GM18499 (cell line): ENCODE results near the gene FGF18.

Experiments
- ATAC-seq: cut with Tn5 transposase; IDR thresholded peaks from one replicate; pipeline ENCODE4 v1.9.1; 2021; ENCODE audit warnings: moderate number of reproducible peaks; ENCODE audit not compliant: insufficient read depth, unreplicated experiment

The FGF18 gene

DNA sequence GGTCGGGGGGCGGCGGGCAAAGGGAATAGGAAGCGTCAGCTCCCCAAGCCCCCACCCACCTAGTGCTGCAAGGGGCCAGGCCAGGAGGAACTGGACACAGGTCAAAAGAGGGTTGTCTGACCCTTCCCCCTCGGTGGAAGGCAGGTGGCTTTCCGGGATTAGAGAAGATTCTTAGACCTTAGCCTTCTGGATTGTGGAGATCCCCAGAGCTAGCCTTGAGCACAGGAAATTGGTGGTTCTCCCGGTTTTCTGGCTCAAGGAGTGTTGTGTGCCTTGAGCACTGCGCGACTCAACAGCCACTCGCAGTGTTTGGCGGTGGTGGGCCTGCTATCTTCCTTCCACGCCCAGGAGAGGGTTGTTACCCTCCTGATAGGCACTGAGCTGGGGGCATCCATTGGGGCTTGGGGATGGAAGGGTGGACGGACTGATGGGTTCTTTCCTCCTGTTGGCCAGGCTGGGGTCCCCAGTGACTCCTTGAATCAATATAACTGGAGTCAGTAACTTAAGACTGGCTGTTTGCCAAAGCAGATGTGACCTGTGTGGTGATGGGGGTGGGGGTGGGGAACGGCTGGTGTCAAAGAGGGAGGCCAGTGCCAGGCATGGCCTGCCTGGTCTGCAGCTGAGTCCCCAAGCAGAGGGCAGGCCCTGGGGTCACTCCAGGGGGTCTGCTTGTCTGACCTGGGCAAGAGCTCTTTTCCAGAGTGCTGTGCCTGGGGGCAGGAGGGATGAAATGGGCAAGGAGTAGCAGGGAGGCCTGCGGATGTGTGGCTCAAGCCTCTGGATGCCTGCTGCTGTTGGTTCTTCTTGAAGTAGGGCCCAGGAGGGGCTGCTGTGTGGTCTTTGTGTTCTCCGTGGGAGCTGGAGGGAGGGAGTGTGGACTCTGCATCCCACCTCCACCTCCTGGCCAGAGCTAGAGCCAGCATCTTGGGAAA, 2.1 kb downstream of the FGF18 start:
- no peak for ATAC-seq

DNA sequence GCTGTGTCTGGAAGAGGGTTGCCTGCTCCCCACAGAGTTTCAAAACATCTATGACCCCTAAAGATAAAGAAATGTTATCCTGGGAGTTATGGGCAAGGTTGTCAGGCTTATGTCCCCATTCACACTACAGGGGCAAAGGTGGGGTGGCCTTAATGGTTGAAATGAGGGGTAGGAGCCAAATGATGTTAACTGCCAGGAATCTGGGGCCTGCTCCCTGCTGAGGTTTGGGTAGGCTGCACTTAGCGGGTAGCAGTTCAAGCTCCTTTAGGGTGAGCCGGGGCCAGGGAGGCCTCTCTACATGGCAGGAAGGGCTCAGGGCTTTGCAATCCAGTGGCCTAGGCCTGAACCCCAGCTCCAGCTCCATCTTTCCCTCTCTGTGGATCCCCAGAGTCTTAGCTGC, 3.0 kb downstream of the FGF18 start:
- no peak for ATAC-seq

DNA sequence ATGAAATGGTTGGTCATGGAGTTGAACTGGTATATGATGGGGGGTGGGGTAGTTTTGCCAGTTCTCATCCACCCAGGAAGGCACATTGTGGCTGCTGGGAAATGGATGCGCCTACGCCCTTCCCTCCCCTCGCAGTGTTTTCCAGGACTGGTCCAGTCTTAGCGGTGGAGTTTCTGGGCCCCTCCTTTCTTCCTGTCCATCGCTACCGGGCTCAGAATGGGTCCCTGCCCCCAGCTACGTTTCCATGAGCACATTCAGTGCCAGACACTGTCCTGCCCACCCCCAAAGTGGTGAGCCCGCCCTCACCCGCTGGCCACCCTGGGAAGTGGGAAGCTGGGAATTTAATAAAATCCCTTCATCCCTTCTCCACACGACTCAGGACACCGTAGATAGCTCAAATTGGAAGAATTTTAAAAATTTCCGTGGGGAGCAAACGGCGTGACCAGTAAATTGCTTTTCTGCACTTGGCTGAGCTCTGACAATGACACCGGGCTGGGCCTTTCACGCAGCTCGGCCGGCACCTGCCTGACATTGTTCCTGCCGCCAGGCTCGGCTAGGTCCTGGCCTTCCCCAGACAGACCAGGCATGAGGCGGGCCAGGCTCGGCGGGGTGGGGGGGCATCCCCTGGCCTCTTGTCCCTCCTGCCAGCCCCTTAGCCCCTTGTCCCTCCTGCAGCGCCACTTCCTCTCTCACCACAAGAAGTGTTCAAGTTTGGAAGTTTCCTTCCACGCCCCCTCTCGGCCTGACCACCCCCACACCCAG, 3.6 kb downstream of the FGF18 start:
- ATAC-seq, result no peak

DNA sequence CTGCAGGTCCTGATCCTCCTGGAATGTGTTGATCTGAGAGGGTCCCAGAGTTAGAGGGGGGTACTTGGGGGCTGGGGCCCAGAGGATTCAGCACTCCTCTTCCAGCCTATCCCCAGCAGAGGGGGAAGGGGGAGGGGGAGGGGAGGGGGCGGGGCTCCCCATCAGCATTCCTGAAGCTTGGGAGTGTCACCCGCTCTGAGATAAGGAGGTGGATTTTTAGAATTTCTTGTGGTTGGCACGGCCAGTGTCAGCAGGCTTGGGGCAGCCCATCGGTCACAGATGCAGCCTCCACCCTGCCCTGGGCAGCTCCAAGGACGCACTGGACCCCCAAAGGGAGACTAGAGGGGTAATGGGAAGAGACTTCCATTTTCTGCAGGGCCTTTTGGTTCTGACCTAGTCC, 5.3 kb downstream of the FGF18 start:
- ATAC-seq, result no peak

DNA sequence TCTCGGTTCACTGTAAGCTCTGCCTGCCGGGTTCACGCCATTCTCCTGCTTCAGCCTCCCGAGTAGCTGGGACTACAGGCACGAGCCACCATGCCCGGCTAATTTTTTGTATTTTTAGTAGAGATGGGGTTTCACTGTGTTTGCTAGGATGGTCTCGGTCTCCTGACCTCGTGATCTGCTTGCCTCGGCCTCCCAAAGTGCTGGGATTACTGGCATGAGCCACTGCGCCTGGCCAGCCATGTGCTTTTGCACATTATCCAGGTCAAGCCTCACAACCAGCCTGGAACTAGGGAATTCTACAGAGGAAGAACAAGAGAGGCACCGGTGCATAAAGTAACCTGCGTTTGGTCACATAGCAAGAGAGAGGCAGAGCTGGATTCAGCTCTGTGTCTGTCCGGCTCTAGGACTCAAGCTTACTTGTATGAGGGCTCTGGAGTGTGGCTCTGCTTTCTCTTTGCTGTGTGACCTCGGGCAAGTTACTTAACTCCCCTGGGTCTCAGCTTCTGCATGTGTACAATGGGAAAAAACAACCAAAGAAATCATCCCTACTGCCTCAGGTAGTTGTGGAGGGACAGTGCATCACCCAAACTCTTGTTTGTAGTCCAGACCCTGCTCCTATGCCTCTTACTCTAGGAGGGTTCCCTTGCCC, 6.3 kb downstream of the FGF18 start:
- no peak for ATAC-seq

DNA sequence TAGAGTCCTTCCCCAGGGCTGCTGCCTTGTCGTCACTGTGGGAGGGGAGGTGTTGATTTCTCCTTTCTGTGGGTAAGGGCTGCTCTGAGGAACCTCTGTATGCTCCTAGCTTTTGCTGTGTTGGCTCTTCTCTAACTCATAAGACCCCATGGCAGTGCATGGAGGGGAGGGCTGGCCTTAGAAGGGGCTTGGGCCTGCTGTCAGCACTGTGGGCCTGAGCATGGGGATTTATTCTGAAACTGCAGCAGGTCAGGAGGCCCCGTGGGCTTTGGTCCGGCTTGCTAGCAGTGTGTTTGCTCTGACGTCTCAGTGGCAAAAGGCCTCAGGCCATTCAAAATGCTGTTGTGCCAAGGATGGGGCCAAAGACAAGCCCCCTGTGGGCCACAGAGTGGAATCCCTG, 6.8 kb downstream of the FGF18 start:
- no peak for ATAC-seq

DNA sequence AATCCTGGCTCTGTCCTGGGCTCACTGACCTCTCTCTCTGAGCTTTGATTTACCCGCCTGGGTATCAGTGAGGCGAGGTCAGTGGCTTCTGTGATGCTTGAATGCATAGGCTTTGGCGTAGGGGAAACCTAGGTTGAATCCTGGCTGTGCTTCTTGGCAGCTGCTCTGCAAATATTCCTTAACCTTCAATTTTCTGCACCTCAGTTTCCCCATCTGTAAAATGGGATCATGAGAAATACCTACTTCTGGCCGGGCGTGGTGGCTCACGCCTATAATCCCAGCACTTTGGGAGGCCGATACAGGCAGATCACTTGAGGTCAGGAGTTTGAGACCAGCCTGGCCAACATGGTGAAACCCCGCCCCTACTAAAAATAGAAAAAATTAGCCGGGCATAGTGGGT, 7.2 kb downstream of the FGF18 start:
- ATAC-seq, result no peak

DNA sequence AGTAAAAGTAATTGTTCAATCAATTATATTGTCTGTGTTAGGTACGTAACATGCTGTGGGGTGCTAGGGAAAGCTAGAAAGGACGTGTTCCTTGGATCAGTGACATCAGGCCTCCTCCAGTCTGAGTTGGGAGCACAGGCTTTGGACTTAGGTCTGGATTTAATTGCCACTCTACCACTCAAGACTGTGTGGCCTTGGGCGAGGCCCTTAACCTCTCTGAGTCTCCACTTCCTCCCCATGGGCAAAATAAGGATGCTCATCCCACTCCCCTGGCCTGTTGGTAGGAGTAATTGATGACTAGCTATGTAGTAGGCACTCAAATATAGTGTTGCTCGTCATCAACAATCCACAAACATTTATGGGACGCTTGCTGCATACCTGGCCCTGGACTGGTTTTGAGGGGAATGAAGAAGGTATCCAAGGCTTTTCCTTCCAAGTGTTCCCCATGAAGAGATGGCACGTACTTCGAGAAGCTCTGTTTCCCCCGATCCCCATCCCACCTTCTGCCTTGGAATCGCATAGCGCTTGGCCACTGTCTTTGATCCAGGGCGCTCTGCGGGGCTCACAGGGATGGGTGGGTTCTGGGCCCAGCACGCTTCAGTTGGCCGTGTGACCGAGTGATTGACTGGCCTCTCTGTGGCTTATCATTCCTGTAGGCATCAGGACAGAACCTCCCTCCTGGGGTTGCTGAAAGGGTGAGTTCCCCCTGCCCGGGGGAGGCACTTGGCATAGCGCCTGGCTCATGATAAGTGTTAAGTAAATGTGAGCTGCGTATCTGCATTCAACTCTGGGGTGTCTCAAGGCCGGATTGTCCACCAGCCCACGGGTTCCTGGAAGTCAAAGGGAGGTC, 8.1 kb downstream of the FGF18 start:
- no peak for ATAC-seq

DNA sequence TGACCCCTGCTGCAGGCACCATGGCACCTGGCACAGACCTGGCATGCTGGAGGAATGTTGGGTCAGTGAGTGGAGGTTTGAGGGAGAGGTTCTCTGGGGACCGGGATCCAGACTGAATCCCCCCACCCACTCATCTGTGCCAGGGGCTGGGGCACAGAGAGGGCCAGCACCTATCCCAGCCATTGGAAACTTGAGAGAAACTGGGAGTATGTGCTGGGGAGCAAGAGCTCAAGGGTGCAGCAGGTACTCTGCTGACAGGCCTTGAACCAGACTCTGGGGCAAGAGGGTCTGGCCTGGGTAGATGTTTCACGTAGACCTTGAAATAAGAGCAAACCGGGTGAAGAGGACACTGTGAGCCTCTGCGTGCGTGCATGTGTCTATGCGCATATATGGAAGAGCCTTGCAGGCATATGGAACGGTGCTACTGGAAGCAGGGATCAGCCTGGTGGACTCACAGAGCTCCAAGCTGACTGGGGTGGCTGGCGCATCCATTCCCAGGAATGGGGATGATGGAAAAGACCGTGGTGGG, 8.8 kb downstream of the FGF18 start:
- ATAC-seq, result no peak

DNA sequence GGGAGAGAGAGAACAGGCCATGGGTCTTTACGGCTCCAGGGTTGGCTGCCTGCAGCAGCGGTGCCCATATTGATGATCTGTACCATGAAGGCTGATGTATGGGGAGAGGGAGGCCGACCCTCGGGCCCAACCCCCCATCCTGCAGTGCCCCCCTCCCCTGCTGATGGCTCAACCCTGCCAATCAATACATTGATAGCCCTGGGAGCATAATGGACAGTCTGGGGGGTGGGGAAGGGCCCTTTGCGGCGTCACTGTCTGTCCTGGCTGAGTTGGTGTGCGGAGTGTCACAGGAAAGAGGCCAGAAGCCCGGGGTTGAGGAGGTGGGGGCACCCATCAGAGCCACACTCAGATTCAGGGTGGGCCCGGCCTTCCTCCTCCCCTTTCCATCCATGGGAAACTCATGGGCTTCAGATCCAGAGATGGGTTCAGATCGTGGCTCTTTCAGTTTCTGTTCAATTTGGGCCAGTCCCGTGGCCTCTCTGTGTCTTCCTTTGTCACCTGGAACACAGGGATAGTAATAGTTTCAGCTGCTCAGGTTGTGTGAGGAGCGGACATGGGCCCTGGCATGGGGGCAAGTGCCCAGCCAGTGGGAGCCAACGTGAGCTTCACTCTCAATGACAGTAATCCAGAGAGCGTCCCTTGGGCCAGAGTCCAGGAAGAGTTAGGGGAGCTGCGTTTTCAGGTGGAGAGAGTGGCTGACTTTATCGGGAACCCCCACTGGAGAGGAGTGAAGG, 9.5 kb downstream of the FGF18 start:
- ATAC-seq, result no peak

DNA sequence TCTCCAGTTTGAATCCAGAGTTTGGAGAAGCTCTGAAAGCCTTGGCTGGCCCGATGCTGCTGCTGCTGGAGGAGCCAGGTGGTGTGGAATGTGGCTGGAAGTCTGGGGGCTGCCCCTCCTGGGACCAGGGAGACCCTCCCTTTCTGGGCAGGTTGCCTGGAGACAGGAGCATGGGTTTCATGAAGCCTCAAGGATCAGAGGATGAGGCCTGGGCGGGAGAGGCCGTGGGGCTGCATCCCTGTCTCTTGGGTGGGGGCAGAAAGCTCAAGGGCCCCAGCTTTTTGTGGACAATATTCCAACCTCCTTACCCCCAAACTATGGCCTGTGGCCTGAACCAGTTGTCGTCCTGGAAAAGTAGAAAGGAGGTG, 10.1 kb downstream of the FGF18 start:
- no peak for ATAC-seq

DNA sequence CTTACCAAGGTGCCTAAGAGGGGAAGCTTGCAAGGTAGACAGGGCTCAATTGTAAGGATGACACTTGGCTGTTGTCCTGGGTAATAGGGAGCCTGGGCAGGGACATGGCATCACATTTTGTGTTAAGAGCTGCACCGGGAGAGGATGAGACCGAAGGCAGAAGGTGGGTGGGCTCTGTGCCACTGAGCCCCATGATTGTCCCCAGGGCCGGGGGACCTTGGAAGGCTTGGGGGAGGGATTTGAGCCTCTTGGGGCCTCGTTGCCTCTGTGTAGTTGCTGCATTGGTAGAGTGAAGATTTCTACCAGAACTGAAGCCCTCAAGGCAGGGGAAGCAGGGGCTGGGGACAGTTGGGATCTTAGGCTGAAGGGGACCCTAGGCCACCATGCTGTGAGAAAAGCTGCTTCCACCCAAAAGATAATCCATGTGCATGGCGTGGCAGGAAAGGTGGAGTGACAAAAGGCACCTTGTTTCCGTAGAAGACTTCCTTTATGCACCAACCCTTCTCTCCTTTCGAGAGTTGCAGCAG, 11.9 kb downstream of the FGF18 start:
- ATAC-seq, result no peak

DNA sequence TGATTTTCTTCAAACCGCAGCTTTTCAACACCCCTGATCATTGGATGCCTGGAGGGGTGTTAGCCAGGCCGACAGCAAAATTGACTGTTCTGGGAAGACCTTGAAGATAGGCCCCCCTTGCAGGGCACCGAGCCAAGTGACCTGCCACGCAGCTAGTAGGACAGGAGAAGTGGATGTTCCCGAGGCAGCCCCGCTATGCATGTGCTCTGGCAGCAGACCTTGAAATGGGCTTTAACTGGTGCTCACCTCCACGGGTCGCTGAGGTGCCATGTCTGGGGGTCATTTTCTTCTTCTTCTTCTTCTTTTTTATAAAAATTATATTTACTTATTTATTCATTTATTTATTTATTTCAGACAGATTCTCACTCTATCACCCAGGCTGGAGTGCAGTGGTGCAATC, 12.6 kb downstream of the FGF18 start:
- ATAC-seq, result no peak

DNA sequence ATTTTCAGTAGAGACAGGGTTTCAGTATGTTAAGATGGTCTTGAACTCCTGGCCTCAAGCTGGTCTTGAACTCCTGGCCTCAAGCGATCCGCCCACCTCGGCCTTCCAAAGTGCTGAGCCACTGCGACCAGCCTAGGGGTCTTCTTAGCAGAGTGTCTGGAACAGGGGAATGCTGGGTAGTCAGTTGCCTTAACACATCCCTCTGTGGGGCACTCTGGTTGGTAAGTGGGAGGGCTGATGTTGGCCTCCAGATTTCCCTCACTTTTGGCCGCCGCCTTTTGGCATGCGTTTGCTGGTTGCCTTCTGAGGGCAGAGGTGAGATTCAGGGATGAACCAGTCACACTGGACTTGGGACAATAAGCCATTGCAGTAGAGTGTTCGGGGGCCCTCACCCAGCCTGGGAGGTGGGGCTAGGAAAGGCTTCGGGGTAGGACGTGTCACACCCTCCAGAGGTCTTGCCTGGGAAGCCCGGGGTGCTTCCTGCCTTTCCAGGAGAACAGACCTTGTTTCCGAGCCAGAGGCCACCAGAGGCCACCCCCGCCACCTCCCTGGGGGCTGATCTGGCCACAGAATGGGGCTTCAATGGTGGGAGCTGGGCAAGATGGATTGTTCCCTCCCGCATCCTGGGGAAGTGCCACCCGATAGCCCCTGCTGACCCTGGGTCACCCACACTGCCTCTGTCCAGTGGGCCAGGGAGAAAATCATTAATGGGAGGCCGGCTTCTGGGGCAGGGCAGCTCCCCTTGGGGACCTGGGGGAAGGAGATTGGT, 13.3 kb downstream of the FGF18 start:
- ATAC-seq, result no peak

DNA sequence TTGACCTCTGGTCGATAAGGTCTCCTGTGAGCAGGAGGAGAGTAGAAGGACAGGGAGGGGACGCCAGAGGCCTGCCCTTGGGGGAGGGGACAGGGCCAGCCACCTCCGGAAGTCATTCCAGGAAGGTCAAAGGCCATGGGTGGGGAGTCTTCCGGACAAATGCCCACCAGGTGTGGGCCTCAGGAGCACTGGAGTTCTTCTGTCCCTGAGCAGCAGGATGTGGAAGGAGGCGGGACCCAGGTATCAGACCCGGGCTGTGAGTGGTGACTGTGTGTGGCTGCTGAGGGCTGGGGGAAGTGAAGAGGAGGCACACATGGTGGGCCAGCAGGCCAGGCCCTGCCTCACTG, 13.9 kb downstream of the FGF18 start:
- ATAC-seq, result no peak

DNA sequence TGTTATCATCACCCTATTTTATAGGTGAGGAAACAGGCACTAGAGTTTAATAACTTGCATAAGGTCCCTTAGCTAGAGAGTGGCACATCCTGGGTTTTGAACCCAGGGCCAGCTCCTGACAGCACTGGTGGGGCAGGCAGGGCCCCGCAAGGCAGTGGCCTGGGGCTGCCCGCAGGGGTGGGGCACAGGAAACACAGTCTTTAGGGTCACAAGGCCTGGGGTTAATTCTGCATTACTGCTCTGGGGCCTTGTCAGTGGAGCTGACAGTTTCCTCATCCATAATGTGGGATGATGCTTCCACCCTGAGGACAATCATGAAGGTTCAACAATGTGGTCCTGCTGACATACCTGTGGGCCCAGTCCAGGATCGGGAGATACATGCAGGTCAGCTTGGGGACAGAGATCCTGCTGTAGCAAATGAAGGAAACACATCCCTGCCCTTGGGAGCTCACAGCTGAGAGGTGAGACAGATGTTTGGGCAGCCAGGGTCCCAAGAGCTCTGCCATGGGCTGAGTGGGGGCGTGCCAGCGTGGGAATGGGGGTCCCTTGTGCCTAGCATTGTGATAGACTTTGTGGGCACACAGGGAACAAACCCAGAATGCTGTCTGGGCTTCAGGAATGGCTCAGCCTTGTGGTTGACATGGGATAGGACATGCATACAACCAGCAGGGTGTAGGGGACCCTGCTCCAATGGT, 14.7 kb downstream of the FGF18 start:
- ATAC-seq, result no peak

DNA sequence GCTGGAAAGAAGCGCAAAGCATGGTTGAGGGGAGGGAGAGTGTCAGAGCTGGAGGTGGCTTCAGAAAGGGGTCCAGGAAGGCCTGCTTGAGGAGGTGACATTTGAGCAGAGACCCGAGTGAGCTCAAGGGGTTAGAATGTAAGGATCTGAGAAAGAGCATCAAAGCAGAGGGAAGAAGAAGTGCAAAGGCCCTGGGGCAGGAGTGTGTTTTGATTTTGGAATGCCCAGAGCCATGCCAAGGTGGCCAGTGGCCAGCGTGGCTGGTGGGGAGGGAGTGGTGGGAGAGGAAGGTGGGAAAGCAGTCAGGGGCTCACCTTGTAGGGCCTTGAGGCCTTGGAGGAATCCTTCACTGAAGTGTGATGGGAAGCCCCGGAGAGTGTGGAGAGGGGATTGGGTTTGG, 15.4 kb downstream of the FGF18 start:
- ATAC-seq, result no peak

DNA sequence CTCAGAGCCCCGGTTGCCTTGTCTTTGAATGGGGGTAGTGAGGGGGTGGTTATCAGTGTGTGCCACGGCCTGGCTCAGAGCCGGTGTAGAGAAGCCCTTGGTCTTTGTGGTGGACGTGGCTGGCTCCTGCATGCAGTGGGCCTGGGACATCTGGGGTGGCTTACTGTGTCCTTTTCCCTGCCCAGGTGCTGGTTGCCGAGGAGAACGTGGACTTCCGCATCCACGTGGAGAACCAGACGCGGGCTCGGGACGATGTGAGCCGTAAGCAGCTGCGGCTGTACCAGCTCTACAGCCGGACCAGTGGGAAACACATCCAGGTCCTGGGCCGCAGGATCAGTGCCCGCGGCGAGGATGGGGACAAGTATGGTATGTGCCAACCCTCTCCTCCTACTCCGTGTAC, 16.5 kb downstream of the FGF18 start:
- ATAC-seq, result no peak
